Right lobe of liver (tissue), 6 donors: ENCODE measurements around the gene GPS1. TPM values are rescaled to one million over a fixed set of nuclear protein-coding genes. Genes with fewer than 3 reads are reported as not detected.

Source experiments
- ATAC-seq, 4 donors: fragments of 200-7000 bp; cut with Tn5 transposase; one replicate each; pipeline ENCODE4 v1.9.1; 2020; ENCODE audit warnings: mild to moderate bottlenecking in 4 of 4, moderate library complexity in 4 of 4
- DNase-seq, 3 donors: peaks; one replicate each; pipeline ENCODE4 v3.0.0-alpha.2; 2020
- H3K27ac ChIP-seq, 3 donors: fragments of 200-600 bp; one replicate each; pipeline ENCODE4 v1.8.0; 2022
- H3K27me3 ChIP-seq, 2 donors: fragments of 200-600 bp; one replicate each; pipeline ENCODE4 v1.8.0; 2022
- H3K36me3 ChIP-seq, 4 donors: fragments of 200-600 bp; sonication (generic) in 1 of 4; one replicate each; pipeline versions ENCODE4 v1.5.1 to v1.8.0; 2017 to 2022; ENCODE audit warnings: control low read depth in 1 of 4
- H3K4me1 ChIP-seq, 4 donors: fragments of 200-600 bp; sonication (generic) in 1 of 4; one replicate each; pipeline versions ENCODE4 v1.5.1 to v1.8.0; 2017 to 2022; ENCODE audit warnings: control low read depth in 1 of 4
- H3K4me3 ChIP-seq, 3 donors: fragments of 200-600 bp; one replicate each; pipeline ENCODE4 v1.8.0; 2022
- H3K9me3 ChIP-seq, 4 donors: fragments of 200-600 bp; sonication (generic) in 1 of 4; one replicate each; pipeline versions ENCODE4 v1.5.1 to v1.8.0; 2017 to 2022; ENCODE audit warnings: control low read depth in 1 of 4
- CTCF ChIP-seq, 4 donors: fragments of 200-600 bp in 3 of 4; fragments of 450-650 bp in 1 of 4; IDR thresholded peaks; one replicate each; pipeline versions ENCODE4 v1.5.1 to v1.8.0; 2016 to 2022; ENCODE audit warnings: antibody characterized with exemption in 4 of 4, mild to moderate bottlenecking in 2 of 4
- POLR2A ChIP-seq: fragments of 450-650 bp; IDR thresholded peaks from one replicate; pipeline ENCODE4 v1.6.1; 2017; ENCODE audit warnings: antibody characterized with exemption, mild to moderate bottlenecking
- WGBS: methylation state at CpG from one replicate; pipeline ENCODE4 v1.1.6; 2018; ENCODE audit warnings: low coverage, low lambda C conversion rate; ENCODE audit not compliant: insufficient coverage; ENCODE audit errors: missing lambda C conversion rate; 5-methylcytosine and 5-hydroxymethylcytosine counted together
- intact Hi-C, 2 donors: fragments of 100-400 bp; cut with DNase I; formaldehyde crosslinking; loops; one replicate each; pipeline versions ENCODE4 v1.11.2 to v1.14.1; 2022
- total RNA-seq, 6 experiments: library from RNA; depleted of rRNA in 2 of 6; stranded (reverse); fragments of >200 nt in 2 of 6; fragmentation: NEBNext Ultra II Directional in 3 of 6; extraction: Animal tissue kit (Norgen Biotek cat#: 25700) in 3 of 6; gene quantifications; one replicate each; pipeline versions ENCODE4 v1.1.0 to v1.2.4, GENCODE V29; 2016 to 2023
- donor health status: DM: no; HTN: yes; CAD: no.
- donor health status: DM: no; HTN: no; CAD: no.
- donor health status: DM: no; HTN: no; CAD: no.
- donor health status: DM: no; HTN: yes; CAD: no.
- donor health status: DM: no; HTN: yes; CAD: no.

The GPS1 gene
- total RNA-seq, 6 experiments from 2014 or later = 46.5 to 93.5 (median 62.1) TPM

- DNase-seq (peak in 1 of 3 donors; percentile 49), ATAC-seq (no peak)
- peaks cover 0 to 14% (median 6%) of the 10 kb centered on the region in 4 donors for H3K4me1 ChIP-seq
- H3K9me3 ChIP-seq = no peaks in the 10 kb centered on the region
- H3K27me3 ChIP-seq = no peaks in the 10 kb centered on the region
- WGBS = 80% methylated on average over 2 of the region's 28 CpGs
- intact Hi-C loops = no loop called here
- H3K27ac ChIP-seq = no peak overlapping the region
- H3K4me3 ChIP-seq = no peak overlapping the region
- H3K36me3 ChIP-seq = peaks cover 0 to 37% (median 0%) of the 10 kb centered on the region in 4 donors
- no peak for TF ChIP-seq CTCF (IDR thresholded peaks at IDR 0.05)
- TF ChIP-seq POLR2A = no peak
These were observed 2.0 kb downstream of the GPS1 start for GRCh38 chr17:82053556-82054263.

GRCh38 chr17:82054351-82055022, 2.8 kb downstream of the GPS1 start:
- intact Hi-C loops = no loop called here
- Histone ChIP-seq H3K27me3 (no peaks in the 10 kb centered on the region), H3K36me3 (peaks cover 0 to 41% (median 0%) of the 10 kb centered on the region in 4 donors), H3K27ac (no peak overlapping the region), H3K4me3 (no peak overlapping the region), H3K4me1 (peaks cover 0 to 13% (median 6%) of the 10 kb centered on the region in 4 donors), H3K9me3 (no peaks in the 10 kb centered on the region)
- peak in 1 of 3 donors; percentile 56 for DNase-seq
- TF ChIP-seq CTCF (IDR thresholded peaks at IDR 0.05) (no peak), POLR2A (no peak)
- no peak for ATAC-seq
- WGBS = no CpG with 5 or more reads among the region's 38 CpGs

DNA sequence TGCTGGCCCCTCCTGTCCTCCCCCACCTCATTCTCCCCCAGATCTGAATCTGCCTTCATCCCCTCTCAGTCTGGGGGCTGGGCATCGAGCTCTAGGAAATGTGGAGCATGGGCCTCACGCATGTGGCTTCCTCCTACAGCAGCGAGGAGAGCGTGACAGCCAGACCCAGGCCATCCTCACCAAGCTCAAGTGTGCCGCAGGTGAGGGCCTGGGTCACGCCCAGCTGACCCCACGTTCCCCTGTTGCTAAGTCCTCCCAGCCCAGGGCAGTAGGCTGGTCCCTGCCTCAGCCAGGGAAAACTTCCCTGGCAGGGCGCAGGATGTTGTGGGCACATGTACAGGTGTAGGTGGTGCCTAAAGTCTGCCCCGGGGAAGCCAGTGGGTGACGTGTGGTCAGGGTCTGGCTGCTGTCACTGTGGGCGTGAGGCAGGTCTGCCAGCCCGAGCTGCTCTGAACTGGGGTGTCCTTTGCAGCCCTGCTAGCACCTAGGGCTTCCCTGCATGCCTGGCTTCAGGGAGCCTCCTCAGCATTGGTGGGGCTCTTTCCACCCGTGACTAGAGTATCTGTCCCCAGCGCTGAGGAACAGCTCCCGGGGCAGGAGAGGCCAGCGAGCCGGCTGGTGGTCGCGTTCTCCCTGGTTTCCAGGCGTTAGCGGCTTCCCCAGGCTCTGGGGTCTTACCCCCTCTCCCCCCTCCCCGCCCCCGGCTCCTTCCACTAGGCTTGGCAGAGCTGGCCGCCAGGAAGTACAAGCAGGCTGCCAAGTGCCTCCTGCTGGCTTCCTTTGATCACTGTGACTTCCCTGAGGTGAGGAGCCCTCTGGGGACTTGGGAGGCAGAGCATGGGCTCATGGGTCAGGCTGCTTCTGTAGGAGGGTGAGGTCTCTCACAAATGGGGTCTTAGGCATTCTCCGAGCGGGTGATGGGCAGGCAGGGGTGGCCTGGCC, 3.6 kb downstream of the GPS1 start:
- Histone ChIP-seq H3K4me1 (peaks cover 0 to 13% (median 6%) of the 10 kb centered on the region in 4 donors), H3K27ac (no peak overlapping the region), H3K27me3 (no peaks in the 10 kb centered on the region), H3K36me3 (peaks cover 0 to 45% (median 0%) of the 10 kb centered on the region in 4 donors), H3K4me3 (no peak overlapping the region), H3K9me3 (no peaks in the 10 kb centered on the region)
- DNase-seq = peak in 1 of 3 donors; percentile 38
- intact Hi-C loops = no loop called here
- 80% methylated on average over 1 of the region's 26 CpGs for WGBS
- TF ChIP-seq CTCF (IDR thresholded peaks at IDR 0.05) = no peak
- no peak for TF ChIP-seq POLR2A
- no peak for ATAC-seq

GRCh38 chr17:82055965-82056728, 4.4 kb downstream of the GPS1 start:
- peak in 1 of 3 donors; percentile 39 for DNase-seq
- intact Hi-C loops = no loop called here

More at GRCh38 chr17:82055965-82056728, 4.4 kb downstream of the GPS1 start:
- no peak for ATAC-seq
- WGBS = 85% methylated on average over 4 of the region's 28 CpGs
- H3K9me3 ChIP-seq = no peaks in the 10 kb centered on the region
- TF ChIP-seq CTCF (IDR thresholded peaks at IDR 0.05) (no peak), POLR2A (no peak)
- peaks cover 0 to 53% (median 0%) of the 10 kb centered on the region in 4 donors for H3K36me3 ChIP-seq
- H3K4me3 ChIP-seq = no peak overlapping the region
- no peaks in the 10 kb centered on the region for H3K27me3 ChIP-seq
- H3K27ac ChIP-seq = no peak overlapping the region
- H3K4me1 ChIP-seq = peaks cover 0 to 13% (median 3%) of the 10 kb centered on the region in 4 donors
